ENCODE results near the gene FUBP3. TPM values are rescaled to one million over a fixed set of nuclear protein-coding genes. Genes with fewer than 3 reads are reported as not detected.
"Not testable (repeated sequence)": the region's sequence is repeated elsewhere in the genome, so short reads cannot be mapped to it uniquely, and the experiment has no call there.

The FUBP3 gene
- total RNA-seq, 4 donors from 2014 or later, result 20.7 to 41.1 (median 36.9) TPM

DNA sequence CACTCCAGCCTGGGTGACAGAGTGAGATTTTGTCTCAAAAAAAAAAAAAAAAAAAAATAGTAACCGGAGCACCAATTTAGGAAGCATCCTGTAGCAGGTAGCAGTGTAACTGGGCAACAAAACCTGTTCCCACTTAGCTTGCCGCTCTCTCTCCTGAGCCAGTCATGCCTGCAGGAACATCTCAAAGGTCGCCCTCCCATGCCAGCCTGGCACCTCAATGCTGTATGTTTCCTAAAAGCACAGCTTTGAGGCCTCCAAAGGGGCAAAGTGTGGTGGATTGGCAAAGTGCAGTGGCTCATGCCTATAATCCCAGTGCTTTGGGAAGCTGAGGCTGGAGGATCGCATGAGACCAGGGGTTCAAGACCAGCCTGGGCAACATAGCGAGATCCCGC lies 22.3 kb upstream of the FUBP3 start:
- in situ Hi-C loops (cut with MboI; ENCODE audit: low pct_ligation_motif_present in 1 of 4, low pct_unique_long_range_greater_than_20kb in 1 of 4, low sequenced_read_pairs in 3 of 4), result no loop called here
- no peak overlapping the region for H3K27ac ChIP-seq
- no peaks in the 10 kb centered on the region for H3K36me3 ChIP-seq
- no peak for DNase-seq
- WGBS, 2 donors (ENCODE audit: low coverage in 1 of 2), result 74 to 92% methylated on average over 3 to 6 of the region's 6 CpGs
- no peak overlapping the region for H3K4me3 ChIP-seq
- no peak for TF ChIP-seq CTCF (IDR thresholded peaks at IDR 0.05)
- TF ChIP-seq POLR2A (IDR thresholded peaks at IDR 0.05), result no peak
- no peak for TF ChIP-seq EP300 (IDR thresholded peaks at IDR 0.05; ENCODE audit: low read depth)
- no peak for TF ChIP-seq POLR2AphosphoS5 (IDR thresholded peaks at IDR 0.05)
- intact Hi-C loops (cut with DNase I; ENCODE audit: low total_unique reads), result no loop called here
- no peaks in the 10 kb centered on the region for H3K4me1 ChIP-seq
- H3K27me3 ChIP-seq, result peaks cover 16% of the 10 kb centered on the region
- H3K9me3 ChIP-seq, result no peaks in the 10 kb centered on the region

DNA sequence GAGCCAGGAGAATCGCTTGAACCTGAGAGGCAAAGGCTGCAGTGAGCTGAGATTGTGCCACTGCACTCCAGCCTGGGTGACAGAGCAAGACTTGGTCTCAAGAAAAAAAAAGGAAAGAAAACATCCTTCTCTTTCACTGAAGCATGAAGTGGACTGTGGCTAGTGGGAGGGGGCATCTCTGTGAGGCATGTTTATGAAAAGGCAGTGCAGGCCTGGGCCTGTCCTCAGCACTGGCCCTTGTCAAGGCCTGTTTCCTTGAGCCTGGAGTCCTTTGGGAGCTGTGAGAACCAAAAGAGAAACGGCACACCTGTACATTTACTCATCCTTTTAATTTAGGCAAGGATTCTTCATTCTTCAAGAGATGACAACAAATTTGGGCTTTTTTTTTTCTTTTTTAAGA lies 18.3 kb upstream of the FUBP3 start:
- DNase-seq, result no peak
- 67 to 72% methylated on average over 1 to 2 of the region's 2 CpGs for WGBS, 2 donors (ENCODE audit: low coverage in 1 of 2)
- Histone ChIP-seq H3K4me1 (no peaks in the 10 kb centered on the region), H3K27ac (no peak overlapping the region), H3K4me3 (no peak overlapping the region), H3K36me3 (no peaks in the 10 kb centered on the region), H3K27me3 (peaks cover 11% of the 10 kb centered on the region), H3K9me3 (no peaks in the 10 kb centered on the region)
- in situ Hi-C loops (cut with MboI; ENCODE audit: low pct_ligation_motif_present in 1 of 4, low pct_unique_long_range_greater_than_20kb in 1 of 4, low sequenced_read_pairs in 3 of 4) (no loop called here), intact Hi-C loops (cut with DNase I; ENCODE audit: low total_unique reads) (no loop called here)
- no peak for TF ChIP-seq POLR2AphosphoS5 (IDR thresholded peaks at IDR 0.05)
- no peak for TF ChIP-seq EP300 (IDR thresholded peaks at IDR 0.05; ENCODE audit: low read depth)
- no peak for TF ChIP-seq CTCF (IDR thresholded peaks at IDR 0.05)
- TF ChIP-seq POLR2A (IDR thresholded peaks at IDR 0.05), result no peak

- intact Hi-C loops (cut with DNase I; ENCODE audit: low total_unique reads); DNase-seq: not testable (repeated sequence)
- 67 to 72% methylated on average over 2 to 4 of the region's 4 CpGs for WGBS, 2 donors (ENCODE audit: low coverage in 1 of 2)
Observed at GRCh38 chr9:130562525-130562924, 16.9 kb upstream of the FUBP3 start.

DNA sequence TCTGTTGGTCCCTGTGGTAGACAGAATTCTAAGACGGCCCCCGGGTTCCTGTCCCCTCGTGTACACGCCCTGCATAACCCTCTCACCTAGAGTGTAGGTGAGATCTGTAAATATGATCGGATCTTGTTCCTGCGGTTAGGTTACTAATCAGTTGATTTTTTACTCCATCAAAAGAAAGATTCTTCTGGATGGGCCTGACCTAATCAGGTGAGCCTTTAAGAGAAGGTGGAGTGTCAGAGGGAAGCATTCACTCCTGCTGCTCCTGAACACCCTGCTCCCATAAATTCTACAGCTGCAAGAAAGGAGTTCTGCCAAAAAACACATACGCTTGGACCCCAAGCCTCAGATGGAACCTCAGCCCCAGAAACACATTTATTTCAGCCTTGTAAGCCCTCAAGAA lies 15.6 kb upstream of the FUBP3 start:
- H3K27me3 ChIP-seq, result peaks cover 14% of the 10 kb centered on the region
- WGBS, 2 donors (ENCODE audit: low coverage in 1 of 2), result 87 to 91% methylated on average over 7 of the region's 7 CpGs
- intact Hi-C loops (cut with DNase I; ENCODE audit: low total_unique reads), result no loop called here

More at GRCh38 chr9:130562525-130562924, 16.9 kb upstream of the FUBP3 start:
- H3K4me1 ChIP-seq; in situ Hi-C loops (cut with MboI; ENCODE audit: low pct_ligation_motif_present in 1 of 4, low pct_unique_long_range_greater_than_20kb in 1 of 4, low sequenced_read_pairs in 3 of 4); H3K27ac ChIP-seq; H3K9me3 ChIP-seq; H3K36me3 ChIP-seq; H3K4me3 ChIP-seq: not testable (repeated sequence)
- peaks cover 14% of the 10 kb centered on the region for H3K27me3 ChIP-seq

More for the DNA sequence above, 15.6 kb upstream of the FUBP3 start:
- H3K9me3 ChIP-seq, result no peaks in the 10 kb centered on the region
- TF ChIP-seq EP300 (IDR thresholded peaks at IDR 0.05; ENCODE audit: low read depth) (no peak), CTCF (IDR thresholded peaks at IDR 0.05) (no peak), POLR2AphosphoS5 (IDR thresholded peaks at IDR 0.05) (no peak)
- H3K36me3 ChIP-seq, result no peaks in the 10 kb centered on the region
- DNase-seq, result no peak
- H3K4me3 ChIP-seq, result no peak overlapping the region
- H3K4me1 ChIP-seq, result no peaks in the 10 kb centered on the region
- H3K27ac ChIP-seq, result no peak overlapping the region
- in situ Hi-C loops (cut with MboI; ENCODE audit: low pct_ligation_motif_present in 1 of 4, low pct_unique_long_range_greater_than_20kb in 1 of 4, low sequenced_read_pairs in 3 of 4), result no loop called here
